H9 (cell line): ENCODE data around the gene CACNA1F. TPM values are rescaled to one million over a fixed set of nuclear protein-coding genes. Genes with fewer than 3 reads are reported as not detected.

ENCODE experiments used
- DNase-seq: peaks from one replicate; pipeline ENCODE4 v3.0.0-alpha.2; 2017
- H2AFZ ChIP-seq: one replicate; pipeline ENCODE4 v1.6.1; 2013; ENCODE audit warnings: mild to moderate bottlenecking, low read length, control low read depth, moderate library complexity
- H2AK5ac ChIP-seq: 2 replicates; pipeline ENCODE4 v1.6.1; 2013; ENCODE audit warnings: low read length, control low read depth, mixed read lengths; ENCODE audit not compliant: insufficient read length
- H2BK120ac ChIP-seq: one replicate; pipeline ENCODE4 v1.6.1; 2013; ENCODE audit warnings: low read depth, mild to moderate bottlenecking, low read length, control low read depth, inconsistent platforms; ENCODE audit not compliant: poor library complexity, severe bottlenecking
- H2BK12ac ChIP-seq: 2 replicates; pipeline ENCODE4 v1.6.1; 2013; ENCODE audit warnings: low read length, control low read depth, mixed read lengths, low read depth; ENCODE audit not compliant: insufficient read length
- H2BK15ac ChIP-seq: 2 replicates; pipeline ENCODE4 v1.6.1; 2013; ENCODE audit warnings: low read depth, low read length, control low read depth
- H2BK20ac ChIP-seq: one replicate; pipeline ENCODE4 v1.6.1; 2013; ENCODE audit warnings: low read depth, mild to moderate bottlenecking, low read length, control low read depth, inconsistent platforms; ENCODE audit not compliant: poor library complexity, severe bottlenecking
- H2BK5ac ChIP-seq: 2 replicates; pipeline ENCODE4 v1.6.1; 2013; ENCODE audit warnings: low read length, control low read depth, mixed read lengths; ENCODE audit not compliant: insufficient read length
- H3K14ac ChIP-seq: 2 replicates; pipeline ENCODE4 v1.6.1; 2013; ENCODE audit warnings: low read length, control low read depth; ENCODE audit not compliant: insufficient read depth
- H3K18ac ChIP-seq: 2 replicates; pipeline ENCODE4 v1.6.1; 2013; ENCODE audit warnings: low read depth, mild to moderate bottlenecking, mixed read lengths, low read length, control low read depth; ENCODE audit not compliant: insufficient read length
- H3K23ac ChIP-seq: 2 replicates; pipeline ENCODE4 v1.6.1; 2013; ENCODE audit warnings: low read length, control low read depth, mixed read lengths, low read depth; ENCODE audit not compliant: insufficient read length
- H3K23me2 ChIP-seq: 2 replicates; pipeline ENCODE4 v1.6.1; 2013; ENCODE audit warnings: low read depth, mild to moderate bottlenecking, mixed read lengths, low read length, control low read depth; ENCODE audit not compliant: insufficient read length, poor library complexity, severe bottlenecking
- H3K27ac ChIP-seq: 2 replicates; pipeline ENCODE4 v1.5.1; 2013; ENCODE audit warnings: low read length, control low read depth, mixed read lengths, low read depth; ENCODE audit not compliant: insufficient read length
- H3K27me3 ChIP-seq: 2 replicates; pipeline ENCODE4 v1.6.1; 2013; ENCODE audit warnings: low read length, control low read depth, inconsistent platforms; ENCODE audit not compliant: insufficient read depth
- H3K4ac ChIP-seq: 2 replicates; pipeline ENCODE4 v1.6.1; 2013; ENCODE audit warnings: low read depth, mild to moderate bottlenecking, control low read depth, inconsistent platforms, low read length, moderate library complexity
- H3K4me1 ChIP-seq: 2 replicates; pipeline ENCODE4 v1.6.1; 2013; ENCODE audit warnings: low read length, control low read depth, inconsistent platforms; ENCODE audit not compliant: insufficient read depth
- H3K4me2 ChIP-seq: 2 replicates; pipeline ENCODE4 v1.6.1; 2013; ENCODE audit warnings: low read length, control low read depth, mixed read lengths; ENCODE audit not compliant: insufficient read length, insufficient read depth
- H3K56ac ChIP-seq: 2 replicates; pipeline ENCODE4 v1.6.1; 2013; ENCODE audit warnings: low read depth, mild to moderate bottlenecking, mixed read lengths, low read length, control low read depth; ENCODE audit not compliant: insufficient read length
- H3K79me1 ChIP-seq: 2 replicates; pipeline ENCODE4 v1.6.1; 2013; ENCODE audit warnings: low read depth, mild to moderate bottlenecking, moderate library complexity, low read length, control low read depth, inconsistent platforms; ENCODE audit not compliant: insufficient read depth, poor library complexity, severe bottlenecking
- H3K79me2 ChIP-seq: 2 replicates; pipeline ENCODE4 v1.6.1; 2013; ENCODE audit warnings: low read length, control low read depth, inconsistent platforms; ENCODE audit not compliant: insufficient read depth
- H3K9ac ChIP-seq: 2 replicates; pipeline ENCODE4 v1.6.1; 2013; ENCODE audit warnings: low read length, control low read depth, mixed read lengths; ENCODE audit not compliant: insufficient read length; ENCODE audit errors: extremely low read depth
- H3K9me3 ChIP-seq: one replicate; pipeline ENCODE4 v1.6.1; 2013; ENCODE audit warnings: low read depth, low read length, inconsistent platforms; ENCODE audit not compliant: control insufficient read depth
- H3T11ph ChIP-seq: one replicate; pipeline ENCODE4 v1.6.1; 2013; ENCODE audit warnings: mild to moderate bottlenecking, low read length, control low read depth, inconsistent platforms
- H4K20me1 ChIP-seq: one replicate; pipeline ENCODE4 v1.6.1; 2013; ENCODE audit not compliant: control insufficient read depth, insufficient read length, insufficient read depth
- H4K5ac ChIP-seq: 2 replicates; pipeline ENCODE4 v1.6.1; 2013; ENCODE audit warnings: low read depth, mild to moderate bottlenecking, mixed read lengths, low read length, control low read depth; ENCODE audit not compliant: insufficient read length
- H4K8ac ChIP-seq: replicated peaks from 2 replicates; pipeline ENCODE4 v1.6.1; 2013; ENCODE audit warnings: low read length, control low read depth, mixed read lengths, low read depth; ENCODE audit not compliant: insufficient read length
- H4K91ac ChIP-seq: 2 replicates; pipeline ENCODE4 v1.6.1; 2013; ENCODE audit warnings: low read depth, mild to moderate bottlenecking, moderate library complexity, mixed read lengths, low read length, control low read depth; ENCODE audit not compliant: insufficient read length
- H3K27ac Mint-ChIP-seq, 3 experiments: 2 replicates in 2 of 3; 3 replicates in 1 of 3; pipeline ENCODE4 v1.8.0; 2020 to 2021; ENCODE audit warnings: mixed read lengths in 3 of 3, mild to moderate bottlenecking in 1 of 3, moderate library complexity in 1 of 3
- H3K27me3 Mint-ChIP-seq: 2 replicates; pipeline ENCODE4 v1.8.0; 2021; ENCODE audit warnings: low read depth, mild to moderate bottlenecking, moderate library complexity, mixed read lengths
- H3K36me3 Mint-ChIP-seq, 3 experiments: 2 replicates in 2 of 3; 3 replicates in 1 of 3; pipeline ENCODE4 v1.8.0; 2020 to 2021; ENCODE audit warnings: low read depth in 3 of 3, mixed read lengths in 3 of 3; ENCODE audit not compliant: insufficient read depth in 1 of 3
- H3K4me1 Mint-ChIP-seq, 2 experiments: 2 replicates each; pipeline ENCODE4 v1.8.0; 2020; ENCODE audit warnings: mixed read lengths in 2 of 2
- H3K4me3 Mint-ChIP-seq, 2 experiments: 2 replicates in 1 of 2; 3 replicates in 1 of 2; pipeline ENCODE4 v1.8.0; 2020 to 2021; ENCODE audit warnings: mild to moderate bottlenecking in 2 of 2, mixed read lengths in 2 of 2, moderate library complexity in 1 of 2
- H3K9me3 Mint-ChIP-seq, 2 experiments: 2 replicates in 1 of 2; 3 replicates in 1 of 2; pipeline ENCODE4 v1.8.0; 2020; ENCODE audit warnings: mild to moderate bottlenecking in 2 of 2, mixed read lengths in 2 of 2, moderate library complexity in 1 of 2
- WGBS: extraction: QIAGEN DNeasy Blood & Tissue Kit; methylation state at CpG from one replicate; pipeline ENCODE4 v1.1.7; 2013; ENCODE audit warnings: missing lambda C conversion rate, low lambda C conversion rate, mixed read lengths; ENCODE audit not compliant: insufficient read length; ENCODE audit errors: extremely low coverage; 5-methylcytosine and 5-hydroxymethylcytosine counted together
- total RNA-seq: library from RNA; stranded (reverse); gene quantifications from 2 replicates; pipeline ENCODE4 v1.2.1, GENCODE V29; 2021
- TF ChIP-seq, protein P1 (sequence below): fragments of 200-600 bp; sonication (generic); conservative IDR thresholded peaks from 3 replicates; pipeline ENCODE4 v1.8.0; 2021; ENCODE audit warnings: antibody characterized with exemption, mild to moderate bottlenecking

CACNA1F gene
- total RNA-seq, 1 experiment from 2014 or later = 1.4 TPM

DNA sequence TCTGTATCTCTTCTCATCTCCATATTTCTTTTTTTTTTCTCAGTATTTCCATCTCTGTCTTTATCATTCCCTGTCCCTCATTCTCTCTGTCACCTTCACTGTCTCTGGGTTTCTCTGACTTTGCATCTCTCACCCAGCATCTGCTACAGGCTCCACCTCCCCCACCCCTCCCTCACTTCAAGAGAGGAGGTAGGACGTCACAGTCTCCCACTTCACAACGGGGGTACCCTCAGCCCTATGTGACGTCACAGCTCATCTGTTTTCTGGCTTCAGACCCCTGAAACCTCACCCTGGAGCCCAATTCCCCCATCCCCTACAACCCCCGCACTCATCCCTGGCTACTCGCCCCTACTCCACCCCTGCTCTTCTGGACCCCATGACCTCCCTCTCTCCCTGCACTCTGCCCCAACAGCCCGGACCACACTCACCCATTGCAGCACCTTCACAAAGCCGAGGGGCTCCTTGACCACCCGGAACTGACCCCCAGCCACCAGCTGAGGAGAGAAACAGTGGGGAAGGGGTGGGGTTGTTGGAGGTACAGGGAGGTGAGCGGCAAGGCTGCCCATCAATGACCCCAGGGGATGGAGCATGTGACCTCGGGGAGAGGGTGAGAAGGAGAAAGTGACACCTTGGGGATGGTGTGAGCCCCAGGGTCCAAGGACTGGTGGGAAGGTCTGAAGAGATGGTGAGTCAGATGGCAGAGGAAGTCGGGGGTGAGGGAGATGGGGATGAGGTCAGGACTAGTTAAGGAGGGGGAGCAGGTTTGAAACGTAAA, 34.4 kb downstream of the CACNA1F start:
- Histone ChIP-seq H2BK15ac (no peak overlapping the region), H4K8ac (no peak overlapping the region), H3K9me3 (peaks cover 20% of the 10 kb centered on the region), H2BK12ac (no peak overlapping the region), H3K9ac (no peak overlapping the region), H3K79me2 (no peaks in the 10 kb centered on the region), H2BK20ac (no peak overlapping the region), H3K18ac (no peak overlapping the region), H3K4ac (no peak overlapping the region), H3K23me2 (peaks cover 14% of the 10 kb centered on the region), H3K23ac (no peak overlapping the region), H3K56ac (no peak overlapping the region), H4K20me1 (no peaks in the 10 kb centered on the region), H2BK5ac (no peak overlapping the region), H3K27ac (no peak overlapping the region), H2AK5ac (no peak overlapping the region), H3K14ac (no peak overlapping the region), H2BK120ac (no peak overlapping the region), H3K4me1 (no peaks in the 10 kb centered on the region), H3T11ph (no peak overlapping the region), H4K91ac (no peak overlapping the region), H4K5ac (no peak overlapping the region), H2AFZ (no peak overlapping the region), H3K4me2 (peak overlapping the region; percentile 52), H3K79me1 (no peaks in the 10 kb centered on the region), H3K27me3 (no peaks in the 10 kb centered on the region)
- Mint-ChIP-seq H3K36me3 (peaks cover 1 to 15% (median 9%) of the 10 kb centered on the region in 3 experiments; a peak in 5 of 7 replicates), H3K4me3 (peak overlapping the region; percentile 53 to 84), H3K4me1 (peaks cover 11 to 20% of the 10 kb centered on the region in 2 experiments), H3K27me3 (peaks cover 16% of the 10 kb centered on the region), H3K27ac (no peak overlapping the region), H3K9me3 (peaks cover 73 to 82% of the 10 kb centered on the region in 2 experiments)
- DNase-seq = no peak
- TF ChIP-seq, protein P1, sequence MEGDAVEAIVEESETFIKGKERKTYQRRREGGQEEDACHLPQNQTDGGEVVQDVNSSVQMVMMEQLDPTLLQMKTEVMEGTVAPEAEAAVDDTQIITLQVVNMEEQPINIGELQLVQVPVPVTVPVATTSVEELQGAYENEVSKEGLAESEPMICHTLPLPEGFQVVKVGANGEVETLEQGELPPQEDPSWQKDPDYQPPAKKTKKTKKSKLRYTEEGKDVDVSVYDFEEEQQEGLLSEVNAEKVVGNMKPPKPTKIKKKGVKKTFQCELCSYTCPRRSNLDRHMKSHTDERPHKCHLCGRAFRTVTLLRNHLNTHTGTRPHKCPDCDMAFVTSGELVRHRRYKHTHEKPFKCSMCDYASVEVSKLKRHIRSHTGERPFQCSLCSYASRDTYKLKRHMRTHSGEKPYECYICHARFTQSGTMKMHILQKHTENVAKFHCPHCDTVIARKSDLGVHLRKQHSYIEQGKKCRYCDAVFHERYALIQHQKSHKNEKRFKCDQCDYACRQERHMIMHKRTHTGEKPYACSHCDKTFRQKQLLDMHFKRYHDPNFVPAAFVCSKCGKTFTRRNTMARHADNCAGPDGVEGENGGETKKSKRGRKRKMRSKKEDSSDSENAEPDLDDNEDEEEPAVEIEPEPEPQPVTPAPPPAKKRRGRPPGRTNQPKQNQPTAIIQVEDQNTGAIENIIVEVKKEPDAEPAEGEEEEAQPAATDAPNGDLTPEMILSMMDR = no peak
- WGBS = no CpG with 5 or more reads among the region's 12 CpGs
